CD4-positive, alpha-beta T cell treated with Interleukin-15 for 4 hours (primary cell): ENCODE measurements around the gene ANKRD24.
A peak's percentile ranks its signal among the peaks of the same experiment; 100 is the strongest.
"Not testable (repeated sequence)": the region's sequence is repeated elsewhere in the genome, so short reads cannot be mapped to it uniquely, and the experiment has no call there.

Experiments used
- DNase-seq: peaks from one replicate; pipeline ENCODE4 v3.0.0-alpha.2; 2020; ENCODE audit warnings: low spot score

ANKRD24 gene

DNA sequence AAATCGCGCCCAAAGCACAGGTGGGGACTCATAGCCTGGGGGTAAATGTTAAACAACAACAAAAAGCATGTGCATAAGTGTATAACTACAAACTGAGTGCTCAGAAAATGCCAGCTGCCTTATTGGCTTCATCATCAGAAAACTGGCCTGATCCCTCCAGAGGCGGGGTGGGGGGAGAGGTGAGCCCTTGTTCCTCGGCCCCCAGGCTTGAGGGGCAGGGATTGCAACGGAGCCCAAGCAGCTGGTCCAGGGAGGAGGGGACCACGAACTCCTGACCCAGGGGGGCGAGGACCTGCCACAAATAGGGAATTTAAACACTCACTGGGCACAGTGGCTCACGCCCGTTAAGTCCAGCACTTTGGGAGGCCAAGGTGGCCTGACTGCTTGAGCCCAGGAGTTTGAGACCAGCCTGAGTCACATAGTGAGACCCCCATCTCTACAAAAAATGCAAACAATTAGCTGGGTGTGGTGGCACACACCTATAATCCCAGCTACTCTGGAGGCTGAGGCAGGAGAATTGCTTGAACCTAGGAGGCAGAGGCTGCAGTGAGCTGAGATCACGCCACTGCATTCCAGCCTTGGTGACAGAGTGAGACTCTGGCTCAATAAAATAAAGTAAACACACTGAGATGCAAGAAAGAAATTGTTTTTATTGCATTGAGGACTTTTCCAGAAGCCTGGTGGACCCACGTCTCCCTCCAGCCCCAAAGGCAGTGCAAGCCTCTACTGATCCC, 8.8 kb upstream of the ANKRD24 start:
- DNase-seq: no peak

DNA sequence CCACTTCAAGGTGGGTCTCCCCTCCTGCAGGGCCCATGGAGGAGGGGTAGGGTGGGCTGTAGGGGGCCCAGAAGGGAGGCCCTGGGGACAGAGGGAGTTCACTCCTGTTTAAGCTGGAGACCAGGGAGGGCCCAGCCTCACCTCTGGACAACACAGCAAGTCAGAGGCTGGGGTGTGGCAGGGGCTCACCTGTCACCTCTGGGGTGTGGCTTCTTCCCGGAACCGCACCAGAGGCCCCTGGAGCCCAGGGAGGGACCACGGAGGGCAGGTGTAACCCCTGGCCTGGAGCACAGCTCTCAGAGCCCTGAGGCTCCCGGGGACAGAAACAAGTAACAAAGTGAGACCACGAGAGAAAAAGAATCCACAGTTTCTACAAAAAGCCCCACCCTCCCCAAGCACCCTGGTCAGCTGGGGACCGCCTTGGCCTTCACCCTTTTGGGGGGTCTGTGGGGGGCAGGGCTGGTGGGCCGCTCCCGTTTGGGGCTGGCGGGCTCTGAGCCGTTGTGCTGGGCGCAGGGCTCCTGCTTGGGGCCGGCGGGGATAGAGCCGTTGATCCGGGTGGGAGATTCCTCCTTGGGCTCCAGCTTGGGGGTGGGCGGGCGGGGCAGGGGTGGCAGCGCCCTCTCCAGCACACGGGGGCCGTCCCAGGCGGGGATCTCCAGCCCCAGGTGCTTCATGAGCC, 8.1 kb upstream of the ANKRD24 start:
- no peak for DNase-seq

- no peak for DNase-seq
Measured at GRCh38 chr19:4174895-4175668, 7.4 kb upstream of the ANKRD24 start.

- no peak for DNase-seq
Measured at GRCh38 chr19:4175669-4175931, 6.9 kb upstream of the ANKRD24 start.

DNA sequence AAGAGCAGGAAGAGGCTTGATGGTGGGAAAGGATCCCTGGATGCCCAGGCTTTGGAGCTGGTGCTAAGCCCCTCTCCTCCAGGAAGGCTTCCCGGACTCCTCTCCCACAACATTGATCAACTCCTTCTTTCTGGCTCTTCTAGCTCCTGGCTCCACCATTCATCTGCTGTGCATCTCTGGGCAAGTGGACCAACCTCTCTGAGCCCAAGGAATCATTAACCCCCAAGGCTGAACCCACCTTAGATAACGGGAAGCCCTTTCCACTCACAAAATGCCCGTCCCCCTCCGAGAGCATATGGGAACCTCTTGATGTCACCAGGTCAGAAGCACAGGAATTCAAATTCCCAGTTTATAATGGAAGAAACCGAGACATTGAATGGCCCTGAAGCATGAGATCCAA, 5.3 kb upstream of the ANKRD24 start:
- no peak for DNase-seq

DNA sequence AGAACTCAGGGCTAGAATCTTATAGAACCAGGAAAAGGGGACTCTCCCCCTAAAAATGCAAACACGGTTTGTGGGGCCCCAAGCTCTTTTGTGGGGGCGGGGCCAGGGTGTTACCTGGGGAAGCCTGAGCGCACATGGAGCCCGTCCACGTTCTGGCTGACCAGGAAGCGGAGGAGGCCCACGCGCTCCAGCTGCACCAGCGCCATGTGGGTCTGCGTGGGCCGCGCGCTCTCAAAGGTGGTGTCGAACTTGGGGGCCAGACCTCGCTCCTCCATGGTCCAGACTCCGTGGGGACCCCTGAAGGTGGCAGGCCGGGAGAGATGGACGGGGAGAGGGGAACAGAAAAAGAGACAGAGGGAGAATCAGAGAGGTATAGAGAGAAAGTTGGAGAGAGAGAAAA, 3.5 kb upstream of the ANKRD24 start:
- no peak for DNase-seq

- no peak for DNase-seq
Measured at GRCh38 chr19:4181053-4181508, 1.4 kb upstream of the ANKRD24 start.

GRCh38 chr19:4183967-4184717, 1.7 kb downstream of the ANKRD24 start:
- no peak for DNase-seq

DNA sequence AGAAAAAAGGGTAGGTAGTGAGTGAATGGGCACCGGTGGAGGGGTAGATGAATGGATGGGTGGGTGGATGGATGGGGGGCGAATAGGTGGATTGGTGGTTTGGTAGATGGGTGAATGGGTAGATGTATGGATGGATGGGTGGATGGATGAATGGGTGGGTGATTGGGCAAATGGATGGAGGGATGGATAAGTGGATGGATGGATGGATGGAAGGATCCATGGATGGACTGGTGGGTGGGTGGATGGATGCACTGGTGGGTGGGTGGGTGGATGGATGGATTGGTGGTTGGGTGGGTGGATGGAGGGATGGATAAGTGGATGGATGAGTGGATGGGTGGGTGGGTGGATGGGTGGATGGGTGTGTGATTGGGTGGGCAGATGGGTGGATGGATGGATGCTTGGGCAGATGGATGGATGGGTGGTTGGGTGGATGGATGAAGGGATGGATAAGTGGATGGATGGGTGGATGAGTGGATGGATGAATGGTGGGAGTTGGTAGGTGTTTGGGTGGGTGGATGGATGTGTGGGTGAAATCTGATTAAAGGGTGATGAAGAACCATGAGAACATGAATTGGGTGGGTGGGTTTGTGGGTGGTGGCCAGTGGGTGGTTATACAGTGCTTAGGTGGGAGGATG, 2.3 kb downstream of the ANKRD24 start:
- no peak for DNase-seq

DNA sequence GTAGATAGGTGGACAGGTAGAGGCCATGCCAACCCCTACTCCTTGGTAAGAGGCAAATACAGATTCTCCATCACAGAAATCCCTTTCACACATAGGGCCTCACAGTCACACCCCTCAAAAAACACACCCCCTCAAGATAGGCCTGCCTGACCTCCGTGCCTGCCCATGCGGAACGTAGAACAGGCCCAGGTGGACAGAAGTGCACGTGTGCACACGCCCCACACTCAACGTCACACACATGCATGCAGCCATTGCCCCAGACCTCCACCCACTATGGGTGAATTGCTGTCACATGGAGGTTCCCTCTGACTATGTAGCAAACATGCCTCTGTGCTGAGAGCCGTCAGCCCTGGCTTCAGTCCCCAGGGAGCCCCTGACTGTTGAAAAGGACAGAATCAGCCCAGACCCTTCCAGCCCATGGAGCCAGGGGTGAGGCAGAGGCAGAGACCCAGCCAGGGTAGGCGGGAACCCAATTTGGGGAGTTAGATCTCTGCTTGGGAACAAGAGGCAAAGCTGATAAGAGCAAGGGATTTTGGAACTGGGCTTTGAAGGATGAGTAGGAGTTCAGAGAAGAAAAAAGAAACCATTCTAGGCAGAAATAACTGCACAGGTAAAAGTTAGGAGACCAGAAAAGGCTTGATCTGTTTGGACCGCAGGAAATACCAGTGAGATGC, 3.1 kb downstream of the ANKRD24 start:
- DNase-seq: no peak

DNA sequence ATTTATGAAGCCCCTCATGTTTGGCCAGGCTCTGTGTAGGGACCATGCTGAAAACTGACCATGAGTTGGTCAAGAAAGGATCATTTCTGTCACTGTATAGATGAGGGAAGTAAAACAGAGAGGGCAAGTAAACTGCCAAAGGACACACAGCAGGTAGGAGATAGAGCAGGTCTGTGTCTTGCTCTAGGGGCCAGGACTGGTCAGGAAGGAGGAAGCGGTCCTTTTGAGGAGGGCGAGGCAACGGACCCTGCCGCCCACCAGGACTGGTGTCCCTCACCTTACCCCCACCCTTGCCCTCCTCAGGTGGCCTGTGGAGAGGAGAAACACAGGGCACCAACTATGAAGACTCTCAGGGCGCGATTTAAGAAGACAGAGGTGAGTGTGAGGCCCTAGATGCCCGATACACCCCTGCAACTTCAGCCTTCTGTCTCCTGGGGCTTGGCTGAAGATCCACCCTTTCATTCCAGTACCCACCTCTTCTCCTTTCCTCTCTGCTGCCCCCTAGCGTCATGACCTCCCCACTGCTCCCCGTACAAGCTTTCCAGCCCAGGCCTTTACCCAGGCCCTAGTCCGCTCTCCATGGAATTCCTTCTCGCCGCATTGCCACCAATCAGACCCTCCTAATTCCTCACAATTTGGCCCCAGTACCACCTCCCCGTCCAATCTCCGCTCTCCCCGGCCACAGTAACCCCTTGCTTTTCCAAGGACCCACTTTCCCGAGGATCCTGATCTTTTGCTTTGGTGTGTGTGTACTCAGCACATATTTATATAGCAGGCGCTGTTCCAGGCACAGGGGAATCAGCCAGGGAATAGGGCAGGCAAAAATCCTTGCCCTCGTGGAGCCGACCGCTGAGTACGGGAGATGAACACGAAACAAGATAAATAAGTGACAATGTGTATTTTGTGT, 3.9 kb downstream of the ANKRD24 start:
- DNase-seq: peak; percentile 78

GRCh38 chr19:4187313-4188122, 5.0 kb downstream of the ANKRD24 start:
- DNase-seq: no peak

DNA sequence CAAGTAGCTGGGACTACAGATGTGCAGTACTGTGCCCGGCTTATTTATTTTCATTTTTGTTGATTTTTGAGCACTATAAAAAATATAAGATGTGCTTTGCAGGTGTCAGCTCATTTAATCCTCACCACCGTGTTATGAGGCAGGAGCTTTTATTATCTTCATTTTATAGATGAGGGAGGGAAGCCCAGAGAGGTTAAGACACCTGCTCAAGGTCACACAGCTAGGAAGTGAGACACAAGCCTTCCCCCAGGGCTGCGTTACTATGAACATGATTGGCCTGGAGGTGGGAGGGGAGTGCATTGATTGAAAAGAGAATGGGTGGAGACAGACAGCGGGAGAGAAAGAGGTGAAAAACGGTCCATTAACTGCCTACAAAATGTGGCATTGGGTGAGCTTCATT, 7.2 kb downstream of the ANKRD24 start:
- no peak for DNase-seq

DNA sequence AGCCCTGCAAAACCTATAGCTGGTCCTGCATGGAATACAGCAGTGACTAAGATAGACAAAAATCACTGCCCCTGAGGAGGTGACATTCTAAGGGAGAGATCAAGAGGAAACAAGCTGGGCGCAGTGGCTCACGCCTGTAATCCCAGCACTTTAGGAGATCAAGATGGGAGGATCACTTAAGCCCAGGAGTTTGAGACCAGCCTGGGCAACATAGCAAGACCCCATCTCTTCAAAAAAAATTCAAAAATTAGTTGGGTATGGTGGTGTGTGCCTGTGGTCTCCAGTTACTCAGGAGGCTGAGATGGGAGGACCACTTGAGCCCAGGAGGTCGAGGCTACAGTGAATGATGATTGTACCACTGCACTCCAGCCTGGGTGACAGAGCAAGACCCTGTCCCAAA, 10.0 kb downstream of the ANKRD24 start:
- DNase-seq: not testable (repeated sequence)

DNA sequence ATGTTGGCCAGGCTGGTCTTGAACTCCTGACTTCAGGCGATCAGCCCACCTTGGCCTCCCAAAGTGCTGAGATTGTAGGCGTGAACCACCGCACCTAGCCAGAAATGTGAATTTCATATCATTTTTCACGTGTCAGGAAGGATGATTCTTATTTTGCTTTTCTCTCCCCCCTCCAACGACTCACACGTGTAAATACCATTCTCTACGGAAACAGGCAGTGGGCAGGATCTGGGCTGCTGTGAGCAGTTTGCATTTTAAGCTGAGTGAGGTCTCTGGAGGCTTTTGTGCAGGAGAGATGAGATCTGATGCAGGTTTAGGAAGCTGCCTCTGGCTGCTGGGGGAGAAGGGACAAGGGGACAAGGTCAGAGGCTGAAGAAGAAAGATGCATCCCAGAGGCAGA, 11.9 kb downstream of the ANKRD24 start:
- no peak for DNase-seq

DNA sequence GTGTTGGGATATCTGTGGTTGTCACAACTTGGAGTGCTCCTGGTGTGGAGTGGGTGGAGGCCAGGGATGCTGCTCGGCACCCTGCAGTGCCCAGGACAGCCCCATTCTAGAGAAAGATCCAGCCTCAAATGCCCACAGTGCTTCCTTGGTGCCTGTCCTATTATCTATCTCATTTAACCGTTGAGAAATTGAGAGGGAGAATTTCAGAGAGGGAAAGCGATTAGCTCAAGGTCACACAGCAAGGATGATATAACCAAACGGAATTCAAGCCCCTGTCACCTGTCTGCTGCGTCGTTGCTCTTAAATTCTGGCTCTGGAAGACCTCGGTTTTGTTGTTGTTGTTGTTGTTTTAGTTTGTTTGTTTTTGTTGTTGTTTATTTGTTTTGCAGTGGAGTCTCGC, 13.5 kb downstream of the ANKRD24 start:
- DNase-seq: no peak

DNA sequence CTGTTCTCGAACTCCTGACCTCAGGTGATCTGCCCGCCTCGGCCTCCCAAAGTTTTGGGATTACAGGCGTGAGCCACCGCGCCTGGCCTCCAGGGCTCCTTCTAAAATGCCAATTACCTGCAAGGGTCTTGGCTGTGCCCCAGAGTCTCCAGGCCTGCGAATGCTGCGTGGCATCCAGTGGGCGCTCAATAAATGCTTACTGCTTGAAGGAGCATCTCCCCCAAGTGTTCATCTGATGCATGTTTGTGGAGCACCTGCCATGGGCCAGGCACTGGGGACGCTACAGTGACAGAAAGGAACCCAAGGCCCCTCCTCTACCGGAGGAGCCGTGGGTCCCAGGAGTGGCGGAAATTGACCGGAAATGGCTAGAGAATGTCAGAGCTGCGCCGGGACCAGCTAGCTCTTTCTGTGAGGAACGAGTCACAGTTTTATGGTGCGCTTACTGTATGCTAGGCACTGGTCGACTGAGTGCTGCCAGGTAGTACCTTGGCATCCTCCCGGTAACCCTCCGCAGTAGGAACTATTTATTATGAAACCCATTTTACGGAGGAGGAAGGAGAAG, 14.2 kb downstream of the ANKRD24 start:
- no peak for DNase-seq

DNA sequence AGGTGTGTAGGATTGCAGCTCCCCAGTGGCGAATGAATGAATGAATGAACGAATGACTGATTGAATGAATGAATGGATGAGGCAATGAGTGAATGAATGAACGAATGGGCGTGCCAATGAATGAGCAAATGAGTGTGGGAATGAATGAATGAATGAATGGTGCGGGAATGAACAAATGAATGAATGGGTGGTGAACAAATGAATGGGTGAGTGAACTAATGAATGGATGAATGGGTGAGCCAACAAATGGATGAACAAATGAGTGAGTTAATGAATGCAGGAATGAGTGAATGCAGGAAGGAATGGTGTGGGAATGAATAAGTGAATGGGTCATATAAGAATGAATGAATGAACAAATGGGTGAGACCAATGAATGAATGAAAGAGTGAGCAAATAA, 14.7 kb downstream of the ANKRD24 start:
- DNase-seq: no peak
